Lung microvascular endothelial cell (primary cell): ENCODE data around the gene P2RY4. TPM values are rescaled to one million over a fixed set of nuclear protein-coding genes. Genes with fewer than 3 reads are reported as not detected.
"Not testable (repeated sequence)": the region's sequence is repeated elsewhere in the genome, so short reads cannot be mapped to it uniquely, and the experiment has no call there.

Experiments used
- DNase-seq, 2 donors: peaks; one replicate each; pipeline versions ENCODE4 v3.0.0 to v3.0.0-alpha.2; 2010; ENCODE audit warnings: low read depth in 2 of 2
- total RNA-seq: library from RNA; depleted of rRNA; stranded (reverse); fragments of >200 nt; gene quantifications from 2 replicates; pipeline ENCODE4 v1.2.1, GENCODE V29; 2014

P2RY4 gene
- total RNA-seq, 1 donor from 2014 or later: not detected

DNA sequence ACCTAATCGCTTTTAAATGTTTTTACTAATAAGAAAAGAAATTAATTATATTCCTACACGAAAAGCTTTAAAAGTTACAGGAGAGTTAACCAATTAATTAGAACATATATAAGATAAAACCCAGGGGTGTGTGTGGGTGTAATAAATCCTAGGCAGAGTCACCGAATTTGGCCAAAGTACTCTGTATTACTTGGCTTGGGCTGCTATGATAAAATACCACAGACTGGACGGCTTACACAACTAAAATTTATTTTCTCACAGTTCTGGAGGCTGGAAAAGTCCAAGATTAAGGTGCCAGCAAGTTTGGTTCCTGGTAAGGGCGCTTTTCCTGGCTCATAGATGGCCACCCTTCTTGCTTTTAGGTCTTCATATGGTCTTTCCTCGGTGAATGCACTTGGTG lies 15.1 kb downstream of the P2RY4 start:
- DNase-seq: no peak

DNA sequence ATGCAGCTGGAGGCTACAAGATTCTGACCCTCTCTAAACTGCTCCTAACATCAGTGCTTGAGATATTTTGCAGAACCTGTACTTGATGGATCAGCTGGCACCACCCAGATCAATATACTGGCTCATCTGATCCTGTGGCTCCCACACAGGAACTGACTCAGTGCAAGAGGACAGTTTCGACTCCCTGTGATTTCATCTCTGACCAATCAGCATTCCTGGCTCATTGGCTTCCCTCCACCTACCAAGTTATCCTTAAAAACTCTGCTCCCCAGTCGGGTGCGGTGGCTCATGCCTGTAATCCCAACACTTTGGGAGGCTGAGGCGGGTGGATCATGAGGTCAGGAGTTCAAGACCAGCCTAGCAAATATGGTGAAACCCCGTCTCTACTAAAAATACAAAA lies 16.4 kb downstream of the P2RY4 start:
- not testable (repeated sequence) for DNase-seq

DNA sequence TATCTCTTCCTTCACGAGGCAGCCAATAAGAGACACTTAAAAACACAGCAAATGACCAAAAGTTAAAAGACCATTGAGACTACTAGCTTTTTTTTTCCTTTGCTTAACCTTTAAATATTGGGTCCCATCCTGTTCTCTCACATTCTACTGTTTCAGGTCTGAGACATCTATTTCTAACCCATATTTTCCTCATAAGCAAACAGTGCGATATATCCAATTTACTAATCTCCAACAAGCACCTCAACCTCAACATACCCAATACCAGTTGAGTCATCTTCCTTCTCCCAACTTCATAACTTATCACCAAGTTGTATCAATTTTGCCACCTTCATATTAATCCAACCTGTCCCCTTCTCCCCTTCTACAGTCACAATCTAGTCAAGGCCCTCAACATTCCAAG lies 18.5 kb downstream of the P2RY4 start:
- no peak for DNase-seq

DNA sequence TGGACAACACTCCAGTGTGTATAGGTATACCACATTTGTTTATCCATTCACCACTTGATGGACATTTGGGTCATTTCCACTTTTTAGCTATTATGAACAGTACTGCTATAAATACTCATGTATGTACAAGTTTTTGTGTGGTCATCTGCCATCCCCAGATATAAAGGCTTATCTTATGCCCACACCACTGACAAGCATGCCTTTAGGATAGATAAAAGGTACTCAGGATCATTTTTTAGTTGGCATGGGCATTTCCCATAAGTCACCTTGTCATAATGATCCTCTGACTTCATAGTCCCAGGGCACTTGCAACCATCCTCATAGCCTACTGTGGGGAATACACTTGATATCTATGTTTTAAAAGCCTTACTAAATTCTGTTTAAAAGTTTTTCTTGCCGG lies 19.3 kb downstream of the P2RY4 start:
- DNase-seq: no peak

DNA sequence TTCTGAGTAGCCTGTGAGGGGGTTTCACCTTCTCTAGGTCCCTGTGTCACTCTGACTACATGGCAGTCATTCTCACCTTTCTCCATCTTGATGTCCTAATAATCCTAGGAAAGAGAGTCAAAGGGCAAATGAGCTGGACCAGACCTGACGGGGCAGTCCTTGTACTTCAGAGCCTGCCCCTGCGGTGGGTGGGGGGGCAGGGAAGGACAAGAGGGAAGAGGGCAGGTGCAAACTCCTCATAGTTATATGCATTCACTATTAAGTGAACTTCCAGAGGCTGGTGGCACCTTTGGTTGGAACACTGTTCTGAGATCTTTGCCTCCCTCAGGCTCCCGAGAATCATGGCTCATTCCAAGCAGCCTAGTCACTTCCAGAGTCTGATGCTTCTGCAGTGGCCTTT lies 25.6 kb downstream of the P2RY4 start, which contains the start of gene AWAT1:
AWAT1 (plus strand) TSS at position 301 of the 400 bp plus-strand sequence; CDS start at position 342, 41 bp downstream.
- DNase-seq: no peak

GRCh38 chrX:70231666-70232065 lies 28.3 kb downstream of the P2RY4 start:
- no peak for DNase-seq

DNA sequence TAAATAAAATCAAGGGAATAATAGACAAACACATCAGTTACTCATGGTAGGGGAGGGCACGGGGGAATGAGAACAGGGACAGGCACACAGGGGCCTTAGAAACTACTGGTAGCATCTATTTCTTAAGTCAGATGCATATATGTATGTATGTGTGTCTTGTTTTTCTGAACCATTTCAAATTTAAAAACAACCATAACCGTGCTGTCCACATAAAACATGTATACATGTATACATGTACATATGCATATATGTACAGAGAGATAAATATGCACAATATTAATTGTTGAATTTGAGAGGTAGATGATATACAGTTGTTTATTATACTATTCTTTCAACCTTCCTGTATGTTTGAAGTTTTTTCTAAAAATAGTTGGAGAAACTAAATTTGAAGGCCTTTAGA lies 33.3 kb downstream of the P2RY4 start:
- no peak for DNase-seq

DNA sequence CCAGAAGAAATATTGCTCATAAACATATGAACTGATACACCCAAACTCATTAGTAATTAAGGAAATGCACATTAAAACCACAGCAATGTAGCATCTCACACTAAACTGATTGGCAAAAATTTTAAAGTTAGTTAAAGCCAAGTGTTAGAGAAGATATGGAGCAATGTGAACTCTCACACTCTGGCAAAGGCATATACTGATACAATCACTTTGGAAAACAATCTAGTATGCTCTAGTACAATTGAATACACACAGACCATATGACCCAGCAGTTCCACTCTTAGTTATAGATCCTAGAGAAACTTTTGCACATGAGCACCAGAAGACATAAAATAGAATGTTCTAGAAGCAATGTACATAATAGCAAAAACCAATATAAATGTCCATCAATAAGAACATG lies 34.0 kb downstream of the P2RY4 start:
- DNase-seq: no peak

DNA sequence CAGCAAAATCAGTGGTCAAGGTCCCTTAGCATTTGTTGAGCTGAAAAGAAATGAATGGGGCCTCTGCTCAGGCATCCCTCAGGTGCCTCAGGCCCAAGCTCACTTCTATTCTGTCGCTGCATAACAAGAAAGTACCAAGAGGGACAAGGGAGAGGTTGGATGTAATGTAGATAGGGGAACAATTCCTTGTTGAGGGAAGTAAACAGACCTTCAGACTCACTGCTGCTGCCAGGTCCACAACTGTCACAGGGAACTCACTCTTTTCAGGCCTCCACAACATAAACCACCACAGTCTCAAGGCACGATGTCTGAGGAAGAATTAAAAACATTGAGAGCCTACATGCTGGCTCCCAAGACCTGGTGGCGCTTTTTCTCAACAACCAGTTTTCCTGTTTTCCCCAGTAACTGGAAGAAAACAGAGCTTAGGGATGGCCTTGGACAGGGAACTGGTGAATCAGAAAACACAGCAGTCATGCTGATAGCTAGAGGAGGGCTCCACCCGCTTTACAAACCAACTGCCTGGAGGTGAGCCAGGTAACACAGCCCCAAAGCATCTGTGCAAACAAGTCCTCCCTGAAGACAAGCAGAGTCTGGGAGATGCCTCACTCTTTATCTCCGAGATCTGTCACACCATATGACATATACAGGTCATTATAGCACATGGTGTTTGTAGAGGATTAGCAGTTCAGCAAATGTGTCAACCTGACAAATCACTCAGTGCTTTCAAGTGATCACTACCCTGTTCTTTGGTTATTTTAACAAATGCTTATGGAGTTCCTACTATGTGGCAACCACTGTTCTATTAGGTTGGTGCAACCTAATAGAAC lies 39.9 kb downstream of the P2RY4 start:
- DNase-seq: peak in 1 of 2 donors; percentile 52

DNA sequence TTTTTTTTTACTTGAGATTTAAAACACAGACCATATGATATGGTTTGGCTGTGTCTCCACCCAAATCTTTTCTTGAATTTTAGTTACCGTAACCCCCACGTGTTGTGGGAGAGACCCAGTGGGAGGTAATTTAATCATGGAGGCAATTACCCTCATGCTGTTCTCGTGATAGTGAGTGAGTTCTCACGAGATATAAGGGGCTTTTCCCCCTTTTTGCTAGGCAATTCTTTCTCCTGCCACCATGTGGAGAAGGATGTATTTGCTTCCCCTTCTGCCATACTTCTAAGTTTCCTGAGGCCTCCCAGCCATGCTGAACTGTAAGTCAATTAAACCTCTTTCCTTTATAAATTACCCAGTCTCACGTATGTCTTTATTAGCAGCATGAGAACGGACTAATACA lies 50.4 kb downstream of the P2RY4 start:
- not testable (repeated sequence) for DNase-seq

DNA sequence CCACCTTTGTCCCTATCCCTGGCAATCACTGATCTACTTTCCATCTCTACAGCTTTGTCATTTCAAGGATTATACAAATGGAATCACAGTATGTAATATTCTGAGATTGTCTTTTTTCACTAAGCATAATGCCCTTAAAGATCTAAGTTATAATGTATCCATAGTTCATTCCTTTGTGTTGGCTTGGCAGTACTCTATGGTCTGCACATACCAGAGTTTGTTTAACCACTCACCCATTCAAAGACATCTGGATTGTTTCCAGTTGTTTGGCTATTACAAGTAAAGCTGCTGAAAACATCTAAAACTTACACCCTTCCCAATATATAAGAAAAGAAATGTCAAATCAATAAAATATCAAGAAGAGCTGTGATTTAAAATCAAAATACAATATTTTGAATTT lies 51.5 kb downstream of the P2RY4 start:
- no peak for DNase-seq

Other genes with a start within 250 kb of the P2RY4 start
- gene AWAT2, start 210.3 kb downstream of the P2RY4 start, total RNA-seq: 0.20 and 0.44 TPM in 2 replicates
- not detected in 2 replicates for gene OTUD6A, start 197.7 kb downstream of the P2RY4 start, total RNA-seq
- gene IGBP1, start 126.8 kb downstream of the P2RY4 start, total RNA-seq: 63.4 and 66.5 TPM in 2 replicates
- not detected in 2 replicates for gene DGAT2L6, start 82.7 kb downstream of the P2RY4 start, total RNA-seq
- not detected in 2 replicates for gene AWAT1, start 25.5 kb downstream of the P2RY4 start, total RNA-seq
- not detected in 2 replicates for gene ARR3, start 8.1 kb upstream of the P2RY4 start, total RNA-seq
- not detected in 2 replicates for gene RAB41, start 22.0 kb upstream of the P2RY4 start, total RNA-seq
- gene PDZD11, start 29.7 kb upstream of the P2RY4 start, total RNA-seq: 28.8 and 32.1 TPM in 2 replicates
- gene KIF4A, start 29.9 kb upstream of the P2RY4 start, total RNA-seq: 1.8 and 6.3 TPM in 2 replicates
- gene GDPD2, start 163.1 kb upstream of the P2RY4 start, total RNA-seq: not detected in 2 replicates
- gene DLG3, start 184.6 kb upstream of the P2RY4 start, total RNA-seq: 0.79 and 0.87 TPM in 2 replicates